ENCODE data around the gene GSX1. TPM values are rescaled to one million over a fixed set of nuclear protein-coding genes. Genes with fewer than 3 reads are reported as not detected.

GSX1 gene
- total RNA-seq, 1 donor from 2014 or later = not detected

- H3K27me3 Mint-ChIP-seq (ENCODE audit: low read depth, unreplicated experiment) = peaks cover 85% of the 10 kb centered on the region
- no peak overlapping the region for H3K27ac ChIP-seq (ENCODE audit: low read depth, low read length)
- no peak overlapping the region for H3K4me3 ChIP-seq (ENCODE audit: insufficient read depth, low read depth, low read length)
- no peaks in the 10 kb centered on the region for H3K36me3 ChIP-seq (ENCODE audit: insufficient read depth, low read length)
- H3K36me3 Mint-ChIP-seq (ENCODE audit: low read depth, unreplicated experiment) = no peaks in the 10 kb centered on the region
- no peak for DNase-seq (ENCODE audit: low read depth)
- H4K20me1 ChIP-seq (ENCODE audit: insufficient read depth, low read length) = no peaks in the 10 kb centered on the region
- no peak overlapping the region for H3K9ac ChIP-seq (ENCODE audit: low read length)
- no peaks in the 10 kb centered on the region for H3K79me2 ChIP-seq (ENCODE audit: insufficient read depth, low read length)
- H3K9me3 ChIP-seq (ENCODE audit: insufficient read depth, low read depth, low read length) = no peaks in the 10 kb centered on the region
- H3K4me1 ChIP-seq (ENCODE audit: insufficient read depth, low read length) = no peaks in the 10 kb centered on the region
- TF ChIP-seq EZH2 (IDR thresholded peaks at IDR 0.05; ENCODE audit: insufficient read depth, low read length) (no peak), CTCF (IDR thresholded peaks at IDR 0.05; ENCODE audit: insufficient read depth, low read depth, low read length) (no peak)
- no peak for FAIRE-seq
- no peak overlapping the region for H3K4me3 Mint-ChIP-seq (ENCODE audit: unreplicated experiment)
- no peak overlapping the region for H2AFZ ChIP-seq (ENCODE audit: low read depth, low read length)
- peaks cover 24% of the 10 kb centered on the region for H3K9me3 Mint-ChIP-seq (ENCODE audit: unreplicated experiment)
- no peak overlapping the region for H3K4me2 ChIP-seq (ENCODE audit: low read length)
- no peak overlapping the region for H3K27ac Mint-ChIP-seq (ENCODE audit: unreplicated experiment)
- peaks cover 1% of the 10 kb centered on the region for H3K4me1 Mint-ChIP-seq (ENCODE audit: low read depth, unreplicated experiment)
- peaks cover 73% of the 10 kb centered on the region for H3K27me3 ChIP-seq (ENCODE audit: insufficient read depth, low read length)
Observed at GRCh38 chr13:27794921-27795717, 2.8 kb downstream of the GSX1 start.

GRCh38 chr13:27795718-27796019 is 3.4 kb downstream of the GSX1 start:
- no peak overlapping the region for H3K27ac ChIP-seq (ENCODE audit: low read depth, low read length)
- DNase-seq (ENCODE audit: low read depth) (no peak), FAIRE-seq (no peak)
- no peak overlapping the region for H3K9ac ChIP-seq (ENCODE audit: low read length)
- H3K27me3 ChIP-seq (ENCODE audit: insufficient read depth, low read length) = peaks cover 70% of the 10 kb centered on the region
- H3K36me3 ChIP-seq (ENCODE audit: insufficient read depth, low read length) = no peaks in the 10 kb centered on the region
- no peak for TF ChIP-seq EZH2 (IDR thresholded peaks at IDR 0.05; ENCODE audit: insufficient read depth, low read length)
- no peak for TF ChIP-seq CTCF (IDR thresholded peaks at IDR 0.05; ENCODE audit: insufficient read depth, low read depth, low read length)
- H3K79me2 ChIP-seq (ENCODE audit: insufficient read depth, low read length) = no peaks in the 10 kb centered on the region
- no peaks in the 10 kb centered on the region for H4K20me1 ChIP-seq (ENCODE audit: insufficient read depth, low read length)
- H3K4me3 ChIP-seq (ENCODE audit: insufficient read depth, low read depth, low read length) = no peak overlapping the region
- no peaks in the 10 kb centered on the region for H3K4me1 ChIP-seq (ENCODE audit: insufficient read depth, low read length)
- H2AFZ ChIP-seq (ENCODE audit: low read depth, low read length) = no peak overlapping the region
- no peak overlapping the region for H3K27ac Mint-ChIP-seq (ENCODE audit: unreplicated experiment)
- no peaks in the 10 kb centered on the region for H3K36me3 Mint-ChIP-seq (ENCODE audit: low read depth, unreplicated experiment)
- no peak overlapping the region for H3K4me3 Mint-ChIP-seq (ENCODE audit: unreplicated experiment)
- H3K9me3 ChIP-seq (ENCODE audit: insufficient read depth, low read depth, low read length) = no peaks in the 10 kb centered on the region
- H3K27me3 Mint-ChIP-seq (ENCODE audit: low read depth, unreplicated experiment) = peaks cover 88% of the 10 kb centered on the region
- H3K4me1 Mint-ChIP-seq (ENCODE audit: low read depth, unreplicated experiment) = peaks cover 1% of the 10 kb centered on the region
- no peak overlapping the region for H3K4me2 ChIP-seq (ENCODE audit: low read length)
- H3K9me3 Mint-ChIP-seq (ENCODE audit: unreplicated experiment) = peaks cover 28% of the 10 kb centered on the region

GRCh38 chr13:27796544-27797227 is 4.4 kb downstream of the GSX1 start:
- Histone ChIP-seq H3K27me3 (ENCODE audit: insufficient read depth, low read length) (peaks cover 62% of the 10 kb centered on the region), H3K36me3 (ENCODE audit: insufficient read depth, low read length) (no peaks in the 10 kb centered on the region), H3K9me3 (ENCODE audit: insufficient read depth, low read depth, low read length) (no peaks in the 10 kb centered on the region), H3K27ac (ENCODE audit: low read depth, low read length) (no peak overlapping the region), H3K79me2 (ENCODE audit: insufficient read depth, low read length) (no peaks in the 10 kb centered on the region), H3K4me3 (ENCODE audit: insufficient read depth, low read depth, low read length) (no peak overlapping the region), H3K9ac (ENCODE audit: low read length) (no peak overlapping the region), H2AFZ (ENCODE audit: low read depth, low read length) (no peak overlapping the region), H3K4me2 (ENCODE audit: low read length) (peak overlapping the region; percentile 46), H4K20me1 (ENCODE audit: insufficient read depth, low read length) (no peaks in the 10 kb centered on the region), H3K4me1 (ENCODE audit: insufficient read depth, low read length) (no peaks in the 10 kb centered on the region)
- TF ChIP-seq CTCF (IDR thresholded peaks at IDR 0.05; ENCODE audit: insufficient read depth, low read depth, low read length) (no peak), EZH2 (IDR thresholded peaks at IDR 0.05; ENCODE audit: insufficient read depth, low read length) (peak; percentile 25)
- Mint-ChIP-seq H3K36me3 (ENCODE audit: low read depth, unreplicated experiment) (no peaks in the 10 kb centered on the region), H3K4me1 (ENCODE audit: low read depth, unreplicated experiment) (peaks cover 1% of the 10 kb centered on the region), H3K9me3 (ENCODE audit: unreplicated experiment) (peaks cover 21% of the 10 kb centered on the region), H3K27me3 (ENCODE audit: low read depth, unreplicated experiment) (peaks cover 85% of the 10 kb centered on the region), H3K4me3 (ENCODE audit: unreplicated experiment) (peak overlapping the region; percentile 50), H3K27ac (ENCODE audit: unreplicated experiment) (no peak overlapping the region)
- FAIRE-seq = no peak
- no peak for DNase-seq (ENCODE audit: low read depth)
